ENCODE measurements around the gene ZNF407.

ZNF407 gene

DNA sequence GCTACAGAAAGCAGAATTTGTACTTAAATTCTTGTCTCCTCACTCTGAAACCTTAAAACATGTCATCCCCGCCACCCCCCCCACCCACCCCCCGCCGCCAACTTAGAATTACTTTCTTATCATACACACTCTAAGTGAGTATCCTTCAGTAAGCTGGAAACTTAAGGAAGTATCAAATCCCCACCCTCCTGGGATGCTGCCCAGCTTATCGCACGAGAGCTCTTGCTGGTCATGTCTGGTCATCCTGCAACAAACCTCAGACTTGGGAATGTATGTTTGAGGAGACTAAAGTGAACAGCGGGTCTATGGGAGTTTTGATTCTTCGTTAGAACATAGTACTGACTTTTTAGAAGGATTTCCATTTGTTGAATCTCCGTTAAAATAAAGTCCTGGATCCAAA, 408.0 kb downstream of the ZNF407 start:
- no peak for ATAC-seq (ENCODE audit: insufficient read depth, low read depth)
- Histone ChIP-seq H3K4me3 (ENCODE audit: low read depth in 1 of 2, low read length in 2 of 2) (no peak overlapping the region), H4K20me1 (ENCODE audit: insufficient read depth, low read length) (no peaks in the 10 kb centered on the region), H3K4me2 (ENCODE audit: insufficient read depth, low read length) (no peak overlapping the region), H2AFZ (ENCODE audit: low read depth, low read length) (no peak overlapping the region), H3K36me3 (ENCODE audit: insufficient read depth, low read length) (no peaks in the 10 kb centered on the region), H3K4me1 (ENCODE audit: insufficient read depth, low read length) (no peaks in the 10 kb centered on the region), H3K9me3 (ENCODE audit: insufficient read depth, low read length, severe bottlenecking) (no peaks in the 10 kb centered on the region), H3K27me3 (ENCODE audit: insufficient read depth, low read length, poor library complexity) (no peaks in the 10 kb centered on the region), H3K27ac (ENCODE audit: low read length) (no peak overlapping the region), H3K9ac (ENCODE audit: low read depth, low read length) (no peak overlapping the region), H3K79me2 (ENCODE audit: insufficient read depth, low read length) (no peaks in the 10 kb centered on the region)
- DNase-seq, result no peak
- no peak for TF ChIP-seq CTCF (IDR thresholded peaks at IDR 0.05; ENCODE audit: borderline replicate concordance, extremely low read depth, low read length, poor library complexity, severe bottlenecking)
- TF ChIP-seq EZH2 (IDR thresholded peaks at IDR 0.05; ENCODE audit: borderline replicate concordance, low read depth, low read length, severe bottlenecking), result no peak

GRCh38 chr18:75008186-75008585, 410.5 kb downstream of the ZNF407 start:
- no peak overlapping the region for H2AFZ ChIP-seq (ENCODE audit: low read depth, low read length)
- no peak overlapping the region for H3K27ac ChIP-seq (ENCODE audit: low read length)
- no peak overlapping the region for H3K4me3 ChIP-seq (ENCODE audit: low read depth in 1 of 2, low read length in 2 of 2)
- no peaks in the 10 kb centered on the region for H4K20me1 ChIP-seq (ENCODE audit: insufficient read depth, low read length)
- H3K27me3 ChIP-seq (ENCODE audit: insufficient read depth, low read length, poor library complexity), result no peaks in the 10 kb centered on the region
- H3K4me2 ChIP-seq (ENCODE audit: insufficient read depth, low read length), result no peak overlapping the region
- no peaks in the 10 kb centered on the region for H3K4me1 ChIP-seq (ENCODE audit: insufficient read depth, low read length)
- DNase-seq, result no peak
- H3K9me3 ChIP-seq (ENCODE audit: insufficient read depth, low read length, severe bottlenecking), result no peaks in the 10 kb centered on the region
- no peaks in the 10 kb centered on the region for H3K79me2 ChIP-seq (ENCODE audit: insufficient read depth, low read length)
- TF ChIP-seq CTCF (IDR thresholded peaks at IDR 0.05; ENCODE audit: borderline replicate concordance, extremely low read depth, low read length, poor library complexity, severe bottlenecking), result no peak
- no peak for TF ChIP-seq EZH2 (IDR thresholded peaks at IDR 0.05; ENCODE audit: borderline replicate concordance, low read depth, low read length, severe bottlenecking)
- H3K9ac ChIP-seq (ENCODE audit: low read depth, low read length), result no peak overlapping the region
- ATAC-seq (ENCODE audit: insufficient read depth, low read depth), result no peak
- H3K36me3 ChIP-seq (ENCODE audit: insufficient read depth, low read length), result no peaks in the 10 kb centered on the region

GRCh38 chr18:75009296-75009695, 411.6 kb downstream of the ZNF407 start:
- no peaks in the 10 kb centered on the region for H4K20me1 ChIP-seq (ENCODE audit: insufficient read depth, low read length)
- DNase-seq (no peak), ATAC-seq (ENCODE audit: insufficient read depth, low read depth) (no peak)
- no peaks in the 10 kb centered on the region for H3K36me3 ChIP-seq (ENCODE audit: insufficient read depth, low read length)
- H3K9me3 ChIP-seq (ENCODE audit: insufficient read depth, low read length, severe bottlenecking), result no peaks in the 10 kb centered on the region
- H2AFZ ChIP-seq (ENCODE audit: low read depth, low read length), result no peak overlapping the region
- H3K4me1 ChIP-seq (ENCODE audit: insufficient read depth, low read length), result no peaks in the 10 kb centered on the region
- H3K27ac ChIP-seq (ENCODE audit: low read length), result no peak overlapping the region
- no peak overlapping the region for H3K9ac ChIP-seq (ENCODE audit: low read depth, low read length)
- no peaks in the 10 kb centered on the region for H3K79me2 ChIP-seq (ENCODE audit: insufficient read depth, low read length)
- no peaks in the 10 kb centered on the region for H3K27me3 ChIP-seq (ENCODE audit: insufficient read depth, low read length, poor library complexity)
- TF ChIP-seq CTCF (IDR thresholded peaks at IDR 0.05; ENCODE audit: borderline replicate concordance, extremely low read depth, low read length, poor library complexity, severe bottlenecking) (no peak), EZH2 (IDR thresholded peaks at IDR 0.05; ENCODE audit: borderline replicate concordance, low read depth, low read length, severe bottlenecking) (no peak)
- H3K4me3 ChIP-seq (ENCODE audit: low read depth in 1 of 2, low read length in 2 of 2), result no peak overlapping the region
- H3K4me2 ChIP-seq (ENCODE audit: insufficient read depth, low read length), result no peak overlapping the region

- Histone ChIP-seq H4K20me1 (ENCODE audit: insufficient read depth, low read length) (no peaks in the 10 kb centered on the region), H2AFZ (ENCODE audit: low read depth, low read length) (no peak overlapping the region)
Observed at GRCh38 chr18:75009878-75010277, 412.2 kb downstream of the ZNF407 start.

More at GRCh38 chr18:75009878-75010277, 412.2 kb downstream of the ZNF407 start:
- Histone ChIP-seq H3K4me1 (ENCODE audit: insufficient read depth, low read length) (no peaks in the 10 kb centered on the region), H3K4me3 (ENCODE audit: low read depth in 1 of 2, low read length in 2 of 2) (no peak overlapping the region), H3K27ac (ENCODE audit: low read length) (no peak overlapping the region), H3K4me2 (ENCODE audit: insufficient read depth, low read length) (no peak overlapping the region), H3K9me3 (ENCODE audit: insufficient read depth, low read length, severe bottlenecking) (no peaks in the 10 kb centered on the region), H3K9ac (ENCODE audit: low read depth, low read length) (no peak overlapping the region), H3K27me3 (ENCODE audit: insufficient read depth, low read length, poor library complexity) (no peaks in the 10 kb centered on the region), H3K36me3 (ENCODE audit: insufficient read depth, low read length) (no peaks in the 10 kb centered on the region), H3K79me2 (ENCODE audit: insufficient read depth, low read length) (no peaks in the 10 kb centered on the region)
- TF ChIP-seq EZH2 (IDR thresholded peaks at IDR 0.05; ENCODE audit: borderline replicate concordance, low read depth, low read length, severe bottlenecking), result no peak
- TF ChIP-seq CTCF (IDR thresholded peaks at IDR 0.05; ENCODE audit: borderline replicate concordance, extremely low read depth, low read length, poor library complexity, severe bottlenecking), result no peak
- ATAC-seq (ENCODE audit: insufficient read depth, low read depth) (no peak), DNase-seq (no peak)

All from DND-41 (cell line).